GM12801 (cell line): ENCODE data around the gene TBCD.

Experiments used
- TF ChIP-seq, protein P1 (sequence below): IDR thresholded peaks from one replicate; pipeline ENCODE4 v1.5.1; 2011; ENCODE audit warnings: control low read depth; ENCODE audit not compliant: insufficient read length; ENCODE audit errors: extremely low read depth

Gene TBCD

DNA sequence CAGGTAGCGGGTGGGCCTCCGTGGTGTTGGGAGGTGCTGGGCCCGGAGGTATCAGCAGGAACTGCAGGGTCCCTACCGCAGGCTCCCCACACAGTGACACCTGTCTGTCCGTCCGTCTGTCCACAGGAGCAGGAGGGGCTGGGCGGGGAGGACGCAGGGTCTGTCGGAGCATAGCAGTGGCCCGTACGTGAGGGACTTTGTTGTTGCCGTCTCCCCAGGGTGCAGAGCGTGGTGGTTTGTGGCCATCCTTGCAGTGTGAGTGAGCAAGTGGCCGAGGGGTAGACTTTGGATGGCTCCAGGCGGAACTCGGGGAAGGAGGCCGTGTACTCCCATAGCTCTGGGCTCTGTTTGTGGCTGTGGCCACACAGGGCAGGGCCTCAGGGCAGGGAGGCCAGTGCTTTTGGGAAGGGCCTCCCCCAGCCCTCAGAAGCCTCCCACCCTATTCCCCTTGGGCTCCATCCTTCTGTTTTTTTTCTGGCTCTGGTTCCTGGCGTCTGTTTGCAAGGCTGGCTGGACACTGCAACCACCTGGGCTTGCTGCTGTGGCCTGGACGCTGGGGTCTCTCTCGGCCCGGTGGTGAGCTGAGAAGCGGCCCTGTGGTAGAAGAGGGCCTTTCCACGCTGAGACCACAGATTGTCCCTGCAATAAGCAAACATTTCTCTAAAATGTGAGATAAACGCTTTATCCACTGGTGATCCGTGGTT is 128.9 kb downstream of the TBCD start:
- TF ChIP-seq, protein P1, sequence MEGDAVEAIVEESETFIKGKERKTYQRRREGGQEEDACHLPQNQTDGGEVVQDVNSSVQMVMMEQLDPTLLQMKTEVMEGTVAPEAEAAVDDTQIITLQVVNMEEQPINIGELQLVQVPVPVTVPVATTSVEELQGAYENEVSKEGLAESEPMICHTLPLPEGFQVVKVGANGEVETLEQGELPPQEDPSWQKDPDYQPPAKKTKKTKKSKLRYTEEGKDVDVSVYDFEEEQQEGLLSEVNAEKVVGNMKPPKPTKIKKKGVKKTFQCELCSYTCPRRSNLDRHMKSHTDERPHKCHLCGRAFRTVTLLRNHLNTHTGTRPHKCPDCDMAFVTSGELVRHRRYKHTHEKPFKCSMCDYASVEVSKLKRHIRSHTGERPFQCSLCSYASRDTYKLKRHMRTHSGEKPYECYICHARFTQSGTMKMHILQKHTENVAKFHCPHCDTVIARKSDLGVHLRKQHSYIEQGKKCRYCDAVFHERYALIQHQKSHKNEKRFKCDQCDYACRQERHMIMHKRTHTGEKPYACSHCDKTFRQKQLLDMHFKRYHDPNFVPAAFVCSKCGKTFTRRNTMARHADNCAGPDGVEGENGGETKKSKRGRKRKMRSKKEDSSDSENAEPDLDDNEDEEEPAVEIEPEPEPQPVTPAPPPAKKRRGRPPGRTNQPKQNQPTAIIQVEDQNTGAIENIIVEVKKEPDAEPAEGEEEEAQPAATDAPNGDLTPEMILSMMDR, result no peak

DNA sequence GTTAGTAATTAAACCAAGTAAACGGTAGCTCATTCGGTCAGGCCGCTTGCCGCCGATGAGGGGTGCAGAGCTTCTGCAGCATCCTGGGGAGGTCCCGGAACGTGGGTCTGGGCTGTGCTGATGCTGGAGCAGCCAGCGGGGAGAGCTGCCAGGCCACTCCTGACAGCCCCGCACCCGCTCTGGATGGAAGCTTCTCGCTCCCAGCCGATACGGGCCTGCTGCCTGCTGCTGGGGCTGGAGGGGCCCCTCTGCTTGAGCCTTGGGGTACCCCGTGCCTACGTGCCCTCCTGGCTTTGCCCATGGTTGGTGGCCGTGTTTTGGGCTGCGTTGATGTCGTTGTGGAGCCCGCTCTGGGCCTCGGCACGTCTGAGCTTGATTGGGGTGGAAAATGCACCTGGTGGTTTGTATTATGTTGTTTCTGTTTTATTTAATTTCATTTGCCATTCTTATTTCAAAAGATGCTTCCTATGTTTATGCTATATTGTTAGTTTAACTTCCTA is 129.5 kb downstream of the TBCD start:
- TF ChIP-seq, protein P1, result no peak

DNA sequence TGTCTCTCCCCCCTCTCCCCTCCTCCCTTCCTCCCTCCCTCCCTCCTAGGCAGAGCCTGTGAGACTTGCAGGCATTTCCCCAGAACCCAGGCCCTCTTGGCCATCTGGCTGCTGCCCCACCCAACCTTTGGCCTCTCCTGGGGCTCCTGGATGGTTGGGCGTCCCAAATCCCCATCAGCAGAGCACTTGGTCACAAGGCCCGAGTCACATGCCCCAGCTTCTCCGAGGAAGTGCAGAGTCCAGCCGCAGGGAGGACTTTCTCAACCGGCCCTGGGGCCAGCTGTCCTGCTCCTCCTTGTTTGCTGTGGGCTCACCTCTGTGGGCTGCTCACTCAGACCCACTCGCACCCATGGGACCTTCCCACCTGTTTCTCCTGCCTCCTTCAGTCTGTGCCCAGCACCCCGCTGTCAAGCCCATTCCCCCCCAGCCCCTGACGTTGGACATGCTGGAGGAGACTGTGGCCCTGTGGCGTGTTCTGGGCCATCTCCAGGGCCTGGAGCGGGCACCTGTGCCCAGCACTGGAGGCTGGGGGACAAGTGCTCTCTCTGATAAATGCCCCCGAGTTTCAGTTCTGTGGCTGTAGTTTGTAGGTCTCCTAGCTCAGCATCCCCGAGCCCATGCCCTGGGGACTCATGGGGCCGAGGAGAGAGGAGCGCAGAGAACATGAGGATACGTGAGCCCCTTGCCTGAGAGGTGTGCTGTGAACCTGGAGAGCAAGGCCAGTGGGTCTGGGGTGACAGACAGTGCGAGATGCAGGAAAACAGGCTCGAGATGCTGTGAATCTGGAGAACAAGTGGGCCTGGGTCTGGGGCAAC is 130.2 kb downstream of the TBCD start:
- TF ChIP-seq, protein P1, result no peak

DNA sequence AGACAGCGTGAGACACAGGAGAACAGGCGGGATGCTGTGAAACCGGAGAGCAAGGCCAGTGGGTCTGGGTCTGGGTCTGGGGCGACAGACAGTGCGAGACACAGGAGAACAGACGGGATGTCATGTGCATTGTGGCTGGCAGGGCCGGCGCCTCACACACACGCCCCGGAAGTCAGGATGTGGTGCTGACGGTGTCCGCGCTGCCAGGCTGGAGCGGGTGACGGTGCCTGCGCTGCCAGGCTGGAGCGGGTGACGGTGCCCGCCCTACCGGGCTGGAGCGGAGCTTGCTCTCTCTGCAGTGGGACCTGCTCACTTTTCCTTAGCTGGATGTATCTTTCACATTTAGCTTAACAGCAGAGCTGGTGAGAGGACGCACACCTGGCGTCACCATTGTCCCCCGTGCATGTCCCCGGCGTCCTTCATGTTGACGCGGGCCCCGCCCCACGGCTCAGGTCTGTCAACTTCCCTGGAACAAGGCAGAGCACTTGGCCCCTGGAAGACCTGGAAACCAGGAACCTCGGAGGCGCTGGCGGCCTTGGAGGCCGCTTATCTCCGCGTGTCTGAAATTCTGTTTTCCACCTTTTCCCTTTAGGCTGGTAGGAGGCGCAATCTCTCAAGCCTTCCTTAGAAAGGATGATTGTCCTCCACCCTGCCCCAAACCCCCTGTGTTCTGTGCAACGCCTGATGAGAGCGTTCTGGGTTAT is 131.0 kb downstream of the TBCD start:
- TF ChIP-seq, protein P1, result no peak

DNA sequence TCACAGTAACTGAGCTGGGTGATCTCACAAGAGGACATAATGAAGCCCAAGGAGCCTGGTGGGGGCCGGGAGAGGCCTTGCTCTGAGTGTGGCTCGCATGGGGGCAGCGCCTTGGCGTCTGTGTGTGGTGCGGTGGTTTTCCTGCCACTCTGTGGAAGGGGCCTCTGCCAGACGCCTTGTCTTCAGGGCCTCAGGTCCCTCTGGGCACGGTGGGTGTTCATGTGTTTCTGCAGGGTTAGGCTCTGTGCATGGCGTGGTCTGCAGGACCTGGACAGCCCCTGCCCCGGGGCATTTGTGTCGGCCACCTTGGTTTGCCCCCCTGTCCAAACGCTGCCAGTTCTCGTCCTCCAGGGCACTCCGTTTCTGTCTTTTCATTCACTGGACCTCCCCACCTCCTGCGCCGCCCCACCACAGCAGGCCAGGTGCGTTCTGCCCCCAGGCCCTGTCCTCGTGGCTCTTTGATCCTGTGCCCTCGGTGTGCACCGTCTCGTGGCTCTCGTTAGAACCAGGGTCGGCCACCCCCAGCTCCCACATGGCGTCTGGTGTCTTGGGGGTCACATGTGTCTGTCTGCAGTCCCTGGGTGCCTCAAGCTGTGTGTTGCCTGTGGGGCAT is 131.7 kb downstream of the TBCD start:
- TF ChIP-seq, protein P1, result no peak

DNA sequence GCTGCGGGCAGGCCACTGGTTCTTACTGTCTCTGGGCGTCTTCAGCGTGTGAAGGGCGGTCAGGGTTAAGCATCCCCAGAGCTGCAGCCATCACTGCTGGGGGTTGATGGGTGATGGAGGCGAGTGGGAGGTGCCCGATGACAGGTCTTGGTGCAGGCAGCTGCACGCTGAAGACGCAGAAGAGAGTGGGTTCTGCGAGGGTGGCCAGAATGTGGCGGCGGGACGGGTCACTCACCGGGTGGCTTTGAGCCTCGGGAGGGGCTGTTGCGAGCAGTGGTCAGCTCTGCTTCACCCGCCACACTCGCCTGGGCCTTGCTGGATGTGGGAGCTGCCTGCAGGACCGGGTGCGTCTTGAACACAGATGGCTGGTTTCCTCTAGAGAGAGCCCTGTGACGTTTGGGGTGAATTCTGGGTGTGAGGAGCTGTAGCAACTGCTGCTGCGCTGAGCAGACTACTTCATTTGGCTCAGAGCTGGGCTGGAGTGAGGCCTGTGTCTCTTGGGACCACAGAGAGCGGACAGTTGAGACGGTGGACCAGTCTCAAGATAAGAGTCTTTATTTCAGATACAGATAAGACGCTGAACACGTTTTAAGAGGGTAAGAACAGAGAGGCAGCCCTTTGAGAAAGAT is 132.6 kb downstream of the TBCD start:
- TF ChIP-seq, protein P1, result no peak
